Activated CD4-positive, alpha-beta T cell treated with anti-CD3 and anti-CD28 coated beads, Interleukin-2, amount 50 U/mL, for 16 hours (primary cell): ENCODE results near the gene DNAAF5.
A peak's percentile ranks its signal among the peaks of the same experiment; 100 is the strongest.

Experiments
- DNase-seq: peaks from one replicate; pipeline ENCODE4 v3.0.0-alpha.2; 2020

DNAAF5 gene

GRCh38 chr7:770741-771166, 44.3 kb downstream of the DNAAF5 start:
- DNase-seq, result no peak

- DNase-seq, result no peak
Measured at GRCh38 chr7:771234-772004, 44.9 kb downstream of the DNAAF5 start.

- no peak for DNase-seq
Measured at GRCh38 chr7:772005-772294, 45.5 kb downstream of the DNAAF5 start.

- no peak for DNase-seq
Measured at GRCh38 chr7:772392-772791, 45.9 kb downstream of the DNAAF5 start.

GRCh38 chr7:772861-773621, 46.5 kb downstream of the DNAAF5 start:
- DNase-seq, result no peak

- no peak for DNase-seq
Measured at GRCh38 chr7:773622-773915, 47.1 kb downstream of the DNAAF5 start.

GRCh38 chr7:774161-775109, 47.9 kb downstream of the DNAAF5 start:
- DNase-seq, result peak; percentile 60

GRCh38 chr7:776381-776780, 49.9 kb downstream of the DNAAF5 start:
- no peak for DNase-seq

GRCh38 chr7:776992-777727, 50.7 kb downstream of the DNAAF5 start:
- no peak for DNase-seq

GRCh38 chr7:777728-778078, 51.2 kb downstream of the DNAAF5 start:
- no peak for DNase-seq

- no peak for DNase-seq
Measured at GRCh38 chr7:778271-778967, 51.9 kb downstream of the DNAAF5 start.

- DNase-seq, result no peak
Measured at GRCh38 chr7:778968-779451, 52.5 kb downstream of the DNAAF5 start.

GRCh38 chr7:779480-779879, 53.0 kb downstream of the DNAAF5 start:
- DNase-seq, result no peak

- DNase-seq, result no peak
Measured at GRCh38 chr7:780081-780480, 53.6 kb downstream of the DNAAF5 start.

- DNase-seq, result no peak
Measured at GRCh38 chr7:780516-780915, 54.0 kb downstream of the DNAAF5 start.

GRCh38 chr7:781186-781849, 54.8 kb downstream of the DNAAF5 start:
- no peak for DNase-seq

GRCh38 chr7:781936-782529, 55.5 kb downstream of the DNAAF5 start:
- DNase-seq, result no peak

GRCh38 chr7:782718-783449, 56.4 kb downstream of the DNAAF5 start:
- no peak for DNase-seq

GRCh38 chr7:783556-784490, 57.3 kb downstream of the DNAAF5 start:
- DNase-seq, result no peak
